NCI-H1105 treated with DMSO at 0.1 percent for 48 hours (cell line): ENCODE measurements around the gene TPD52L1.
A peak's percentile ranks its signal among the peaks of the same experiment; 100 is the strongest.
"Not testable (repeated sequence)": the region's sequence is repeated elsewhere in the genome, so short reads cannot be mapped to it uniquely, and the experiment has no call there.

Experiments used
- DNase-seq: peaks from one replicate; lab custom pipeline; 2025; lab: John Stamatoyannopoulos, UW

TPD52L1 gene

GRCh38 chr6:125153391-125154117 lies at the start of gene TPD52L1:
TSS of gene TPD52L1 (plus strand) at chr6:125153773. CDS start at chr6:125153952, 179 bp downstream.
- DNase-seq: no peak

- peak; percentile 29 for DNase-seq
These were observed 49.1 kb upstream of the TPD52L1 start for GRCh38 chr6:125104425-125104824.

- DNase-seq: no peak
These were observed 46.5 kb upstream of the TPD52L1 start for GRCh38 chr6:125107048-125107447.

- DNase-seq: no peak
These were observed 45.7 kb upstream of the TPD52L1 start for GRCh38 chr6:125107896-125108295.

- DNase-seq: no peak
These were observed 43.5 kb upstream of the TPD52L1 start for GRCh38 chr6:125110056-125110455.

GRCh38 chr6:125111219-125111983 lies 42.2 kb upstream of the TPD52L1 start:
- no peak for DNase-seq

GRCh38 chr6:125112934-125113333 lies 40.6 kb upstream of the TPD52L1 start:
- DNase-seq: no peak

- DNase-seq: peak; percentile 64
These were observed 39.2 kb upstream of the TPD52L1 start for GRCh38 chr6:125114248-125114858.

GRCh38 chr6:125116170-125116569 lies 37.4 kb upstream of the TPD52L1 start:
- no peak for DNase-seq

- no peak for DNase-seq
These were observed 36.9 kb upstream of the TPD52L1 start for GRCh38 chr6:125116710-125117109.

GRCh38 chr6:125117818-125118217 lies 35.8 kb upstream of the TPD52L1 start:
- DNase-seq: no peak

- DNase-seq: no peak
These were observed 33.5 kb upstream of the TPD52L1 start for GRCh38 chr6:125120054-125120590.

- DNase-seq: no peak
These were observed 31.7 kb upstream of the TPD52L1 start for GRCh38 chr6:125121894-125122293.

GRCh38 chr6:125123051-125123450 lies 30.5 kb upstream of the TPD52L1 start:
- no peak for DNase-seq

GRCh38 chr6:125123468-125124048 lies 30.0 kb upstream of the TPD52L1 start:
- no peak for DNase-seq

GRCh38 chr6:125124049-125124669 lies 29.4 kb upstream of the TPD52L1 start:
- DNase-seq: no peak

- DNase-seq: not testable (repeated sequence)
These were observed 27.7 kb upstream of the TPD52L1 start for GRCh38 chr6:125125856-125126255.

GRCh38 chr6:125129354-125129753 lies 24.2 kb upstream of the TPD52L1 start:
- DNase-seq: no peak

- DNase-seq: no peak
These were observed 21.5 kb upstream of the TPD52L1 start for GRCh38 chr6:125132058-125132457.

- no peak for DNase-seq
These were observed 17.2 kb upstream of the TPD52L1 start for GRCh38 chr6:125136378-125136777.

GRCh38 chr6:125138083-125138482 lies 15.5 kb upstream of the TPD52L1 start:
- no peak for DNase-seq

- no peak for DNase-seq
These were observed 12.8 kb upstream of the TPD52L1 start for GRCh38 chr6:125140808-125141207.
